ENCODE results near the gene STAT4. TPM values are rescaled to one million over a fixed set of nuclear protein-coding genes. Genes with fewer than 3 reads are reported as not detected.

The STAT4 gene
- polyA plus RNA-seq (2013, experiment 1 of 2) = 0.73 TPM
- polyA plus RNA-seq (2013, experiment 2 of 2) = 0.66 TPM

- peaks cover 0 to 8% of the 10 kb centered on the region in 2 donors for H3K4me1 ChIP-seq (ENCODE audit: control insufficient read depth in 2 of 2, insufficient read depth in 1 of 2, low read depth in 1 of 2, low read length in 2 of 2)
Observed at GRCh38 chr2:191150600-191151330, at the start of gene STAT4. Gene STAT4, minus strand, starts transcription at chr2:191150994. Its CDS starts 2,791 bp downstream, at chr2:191148203.

GRCh38 chr2:191199929-191200512 lies 49.2 kb upstream of the STAT4 start:
- peaks cover 0 to 2% of the 10 kb centered on the region in 2 donors for H3K4me1 ChIP-seq (ENCODE audit: control insufficient read depth in 2 of 2, insufficient read depth in 1 of 2, low read depth in 1 of 2, low read length in 2 of 2)
- H3K36me3 ChIP-seq (replicated peaks in 1 of 2; ENCODE audit: control insufficient read depth in 2 of 2, insufficient read depth in 2 of 2, low read length in 2 of 2) = no peaks in the 10 kb centered on the region
- no peak overlapping the region for H4K91ac ChIP-seq (ENCODE audit: low read depth, low read length, poor library complexity)
- H2BK5ac ChIP-seq (ENCODE audit: low read length) = no peak overlapping the region
- WGBS, 2 donors (ENCODE audit: extremely low coverage in 2 of 2, insufficient read length in 2 of 2, insufficient replicate concordance in 1 of 2) = no CpG with 5 or more reads among the region's 6 CpGs
- H3K4me2 ChIP-seq (ENCODE audit: insufficient read depth, low read length, poor library complexity, severe bottlenecking) = no peak overlapping the region
- H3K9ac ChIP-seq (ENCODE audit: low read depth, low read length, poor library complexity) = no peak overlapping the region
- H3K79me1 ChIP-seq (ENCODE audit: low read depth, low read length) = no peaks in the 10 kb centered on the region
- no peak overlapping the region for H4K8ac ChIP-seq (ENCODE audit: low read depth, low read length)
- no peaks in the 10 kb centered on the region for H3K27me3 ChIP-seq (ENCODE audit: control insufficient read depth in 3 of 3, insufficient read depth in 3 of 3, low read depth in 1 of 3, low read length in 3 of 3)
- H2AFZ ChIP-seq (ENCODE audit: low read length) = no peak overlapping the region
- no peak overlapping the region for H3K4ac ChIP-seq (ENCODE audit: low read length)
- no peak overlapping the region for H3K18ac ChIP-seq (ENCODE audit: low read length)
- no peak overlapping the region for H3K14ac ChIP-seq (ENCODE audit: low read length)
- H3K27ac ChIP-seq (replicated peaks; ENCODE audit: low read length) = no peak overlapping the region
- no peak overlapping the region for H3K4me3 ChIP-seq (ENCODE audit: low read length in 2 of 2)
- peaks cover 0 to 2% of the 10 kb centered on the region in 2 donors for H3K9me3 ChIP-seq (replicated peaks in 1 of 2; ENCODE audit: control insufficient read depth in 2 of 2, insufficient read depth in 1 of 2, low read depth in 1 of 2, low read length in 2 of 2)
- H2BK15ac ChIP-seq (ENCODE audit: low read length) = no peak overlapping the region
- H3K23ac ChIP-seq (ENCODE audit: low read depth, low read length, poor library complexity) = no peak overlapping the region
- no peak overlapping the region for H2BK12ac ChIP-seq (ENCODE audit: low read length)
- DNase-seq (ENCODE audit: low spot score) = no peak
- H2BK120ac ChIP-seq (ENCODE audit: low read depth, low read length) = no peak overlapping the region
- no peak overlapping the region for H2AK5ac ChIP-seq (ENCODE audit: low read depth, low read length)

More at GRCh38 chr2:191150600-191151330, at the start of gene STAT4:
- DNase-seq (ENCODE audit: low spot score) = no peak
- peaks cover 0 to 15% (median 9%) of the 10 kb centered on the region in 3 experiments for H3K27me3 ChIP-seq (ENCODE audit: control insufficient read depth in 3 of 3, insufficient read depth in 3 of 3, low read depth in 1 of 3, low read length in 3 of 3)
- no peaks in the 10 kb centered on the region for H3K79me1 ChIP-seq (ENCODE audit: low read depth, low read length)
- H3K4ac ChIP-seq (ENCODE audit: low read length) = no peak within 1 kb of the TSS
- no peak within 1 kb of the TSS for H2BK120ac ChIP-seq (ENCODE audit: low read depth, low read length)
- H4K91ac ChIP-seq (ENCODE audit: low read depth, low read length, poor library complexity) = no peak within 1 kb of the TSS
- H2BK5ac ChIP-seq (ENCODE audit: low read length) = no peak within 1 kb of the TSS
- no peak within 1 kb of the TSS for H2BK12ac ChIP-seq (ENCODE audit: low read length)
- H3K9me3 ChIP-seq (replicated peaks in 1 of 2; ENCODE audit: control insufficient read depth in 2 of 2, insufficient read depth in 1 of 2, low read depth in 1 of 2, low read length in 2 of 2) = no peaks in the 10 kb centered on the region
- H2BK15ac ChIP-seq (ENCODE audit: low read length) = no peak within 1 kb of the TSS
- H3K36me3 ChIP-seq (replicated peaks in 1 of 2; ENCODE audit: control insufficient read depth in 2 of 2, insufficient read depth in 2 of 2, low read length in 2 of 2) = no peaks in the 10 kb centered on the region
- peak within 1 kb of the TSS; percentile 59 for H3K4me2 ChIP-seq (ENCODE audit: insufficient read depth, low read length, poor library complexity, severe bottlenecking)
- no peak within 1 kb of the TSS for H3K14ac ChIP-seq (ENCODE audit: low read length)
- H3K27ac ChIP-seq (replicated peaks; ENCODE audit: low read length) = no peak within 1 kb of the TSS
- H3K23ac ChIP-seq (ENCODE audit: low read depth, low read length, poor library complexity) = no peak within 1 kb of the TSS
- no peak within 1 kb of the TSS for H4K8ac ChIP-seq (ENCODE audit: low read depth, low read length)
- H3K18ac ChIP-seq (ENCODE audit: low read length) = no peak within 1 kb of the TSS
- H3K9ac ChIP-seq (ENCODE audit: low read depth, low read length, poor library complexity) = no peak within 1 kb of the TSS
- H2AK5ac ChIP-seq (ENCODE audit: low read depth, low read length) = no peak within 1 kb of the TSS
- H3K4me3 ChIP-seq (ENCODE audit: low read length in 2 of 2) = peak within 1 kb of the TSS; percentile 19 to 69
- peak within 1 kb of the TSS; percentile 77 for H2AFZ ChIP-seq (ENCODE audit: low read length)
- WGBS, 2 donors (ENCODE audit: extremely low coverage in 2 of 2, insufficient read length in 2 of 2, insufficient replicate concordance in 1 of 2) = no CpG with 5 or more reads among the region's 33 CpGs

GRCh38 chr2:191198271-191198670 lies 47.5 kb upstream of the STAT4 start:
- no peak overlapping the region for H2AK5ac ChIP-seq (ENCODE audit: low read depth, low read length)
- no peaks in the 10 kb centered on the region for H3K27me3 ChIP-seq (ENCODE audit: control insufficient read depth in 3 of 3, insufficient read depth in 3 of 3, low read depth in 1 of 3, low read length in 3 of 3)
- H2BK5ac ChIP-seq (ENCODE audit: low read length) = no peak overlapping the region
- H3K79me1 ChIP-seq (ENCODE audit: low read depth, low read length) = no peaks in the 10 kb centered on the region
- H4K91ac ChIP-seq (ENCODE audit: low read depth, low read length, poor library complexity) = no peak overlapping the region
- H3K4me3 ChIP-seq (ENCODE audit: low read length in 2 of 2) = no peak overlapping the region
- DNase-seq (ENCODE audit: low spot score) = no peak
- no peaks in the 10 kb centered on the region for H3K36me3 ChIP-seq (replicated peaks in 1 of 2; ENCODE audit: control insufficient read depth in 2 of 2, insufficient read depth in 2 of 2, low read length in 2 of 2)
- no peak overlapping the region for H2AFZ ChIP-seq (ENCODE audit: low read length)
- no peak overlapping the region for H3K27ac ChIP-seq (replicated peaks; ENCODE audit: low read length)
- no peak overlapping the region for H3K4ac ChIP-seq (ENCODE audit: low read length)
- H4K8ac ChIP-seq (ENCODE audit: low read depth, low read length) = no peak overlapping the region
- no peak overlapping the region for H3K18ac ChIP-seq (ENCODE audit: low read length)
- H2BK12ac ChIP-seq (ENCODE audit: low read length) = no peak overlapping the region
- H3K4me1 ChIP-seq (ENCODE audit: control insufficient read depth in 2 of 2, insufficient read depth in 1 of 2, low read depth in 1 of 2, low read length in 2 of 2) = peaks cover 0 to 2% of the 10 kb centered on the region in 2 donors
- no peak overlapping the region for H3K14ac ChIP-seq (ENCODE audit: low read length)
- no peak overlapping the region for H2BK120ac ChIP-seq (ENCODE audit: low read depth, low read length)
- no CpG with 5 or more reads among the region's 4 CpGs for WGBS, 2 donors (ENCODE audit: extremely low coverage in 2 of 2, insufficient read length in 2 of 2, insufficient replicate concordance in 1 of 2)
- H3K4me2 ChIP-seq (ENCODE audit: insufficient read depth, low read length, poor library complexity, severe bottlenecking) = no peak overlapping the region
- H3K23ac ChIP-seq (ENCODE audit: low read depth, low read length, poor library complexity) = no peak overlapping the region
- H2BK15ac ChIP-seq (ENCODE audit: low read length) = no peak overlapping the region
- H3K9ac ChIP-seq (ENCODE audit: low read depth, low read length, poor library complexity) = no peak overlapping the region
- peaks cover 0 to 2% of the 10 kb centered on the region in 2 donors for H3K9me3 ChIP-seq (replicated peaks in 1 of 2; ENCODE audit: control insufficient read depth in 2 of 2, insufficient read depth in 1 of 2, low read depth in 1 of 2, low read length in 2 of 2)

- no peak overlapping the region for H3K14ac ChIP-seq (ENCODE audit: low read length)
- H3K4me3 ChIP-seq (ENCODE audit: low read length in 2 of 2) = no peak overlapping the region
- H3K4me2 ChIP-seq (ENCODE audit: insufficient read depth, low read length, poor library complexity, severe bottlenecking) = no peak overlapping the region
- WGBS, 2 donors (ENCODE audit: extremely low coverage in 2 of 2, insufficient read length in 2 of 2, insufficient replicate concordance in 1 of 2) = no CpG with 5 or more reads among the region's 3 CpGs
- H3K27ac ChIP-seq (replicated peaks; ENCODE audit: low read length) = no peak overlapping the region
- H4K8ac ChIP-seq (ENCODE audit: low read depth, low read length) = no peak overlapping the region
- H2BK5ac ChIP-seq (ENCODE audit: low read length) = no peak overlapping the region
- H3K18ac ChIP-seq (ENCODE audit: low read length) = no peak overlapping the region
- H4K91ac ChIP-seq (ENCODE audit: low read depth, low read length, poor library complexity) = no peak overlapping the region
- peaks cover 0 to 2% of the 10 kb centered on the region in 2 donors for H3K4me1 ChIP-seq (ENCODE audit: control insufficient read depth in 2 of 2, insufficient read depth in 1 of 2, low read depth in 1 of 2, low read length in 2 of 2)
- H2BK12ac ChIP-seq (ENCODE audit: low read length) = no peak overlapping the region
- peaks cover 0 to 2% of the 10 kb centered on the region in 2 donors for H3K9me3 ChIP-seq (replicated peaks in 1 of 2; ENCODE audit: control insufficient read depth in 2 of 2, insufficient read depth in 1 of 2, low read depth in 1 of 2, low read length in 2 of 2)
- H2AFZ ChIP-seq (ENCODE audit: low read length) = no peak overlapping the region
- no peak overlapping the region for H3K9ac ChIP-seq (ENCODE audit: low read depth, low read length, poor library complexity)
- H3K23ac ChIP-seq (ENCODE audit: low read depth, low read length, poor library complexity) = no peak overlapping the region
- no peak overlapping the region for H3K4ac ChIP-seq (ENCODE audit: low read length)
- H2BK15ac ChIP-seq (ENCODE audit: low read length) = no peak overlapping the region
- H3K27me3 ChIP-seq (ENCODE audit: control insufficient read depth in 3 of 3, insufficient read depth in 3 of 3, low read depth in 1 of 3, low read length in 3 of 3) = no peaks in the 10 kb centered on the region
- H3K36me3 ChIP-seq (replicated peaks in 1 of 2; ENCODE audit: control insufficient read depth in 2 of 2, insufficient read depth in 2 of 2, low read length in 2 of 2) = no peaks in the 10 kb centered on the region
- no peak overlapping the region for H2BK120ac ChIP-seq (ENCODE audit: low read depth, low read length)
- no peaks in the 10 kb centered on the region for H3K79me1 ChIP-seq (ENCODE audit: low read depth, low read length)
- no peak overlapping the region for H2AK5ac ChIP-seq (ENCODE audit: low read depth, low read length)
- DNase-seq (ENCODE audit: low spot score) = no peak
Observed at GRCh38 chr2:191197096-191197495, 46.3 kb upstream of the STAT4 start.

Measured in neuronal stem cell (in vitro differentiated cells).